Measurements from ENCODE around the gene EIF4G3.

EIF4G3 gene

GRCh38 chr1:20887246-20887645, 289.5 kb downstream of the EIF4G3 start:
- Histone ChIP-seq H3K4me1 (no peaks in the 10 kb centered on the region), H2AFZ (no peak overlapping the region), H3K9me3 (ENCODE audit: control insufficient read depth, low read length) (no peaks in the 10 kb centered on the region), H3K27ac (no peak overlapping the region), H3K4me2 (ENCODE audit: low read length) (no peak overlapping the region), H3K9ac (no peak overlapping the region), H3K27me3 (ENCODE audit: control insufficient read depth, insufficient read depth, low read length) (no peaks in the 10 kb centered on the region), H3K79me2 (no peaks in the 10 kb centered on the region), H3K36me3 (ENCODE audit: control insufficient read depth, insufficient read depth, low read length) (no peaks in the 10 kb centered on the region), H3K4me3 (ENCODE audit: low read depth, low read length) (no peak overlapping the region)
- no peak for TF ChIP-seq CTCF (IDR thresholded peaks at IDR 0.05)

- Histone ChIP-seq H3K36me3 (ENCODE audit: control insufficient read depth, insufficient read depth, low read length) (no peaks in the 10 kb centered on the region), H3K9ac (no peak overlapping the region), H3K27me3 (ENCODE audit: control insufficient read depth, insufficient read depth, low read length) (no peaks in the 10 kb centered on the region), H3K27ac (no peak overlapping the region), H3K9me3 (ENCODE audit: control insufficient read depth, low read length) (no peaks in the 10 kb centered on the region), H3K4me1 (no peaks in the 10 kb centered on the region), H3K79me2 (no peaks in the 10 kb centered on the region), H3K4me3 (ENCODE audit: low read depth, low read length) (no peak overlapping the region), H3K4me2 (ENCODE audit: low read length) (no peak overlapping the region), H2AFZ (no peak overlapping the region)
- no peak for TF ChIP-seq CTCF (IDR thresholded peaks at IDR 0.05)
Measured at GRCh38 chr1:20885121-20885520, 291.6 kb downstream of the EIF4G3 start.

- H2AFZ ChIP-seq: no peak overlapping the region
- H3K36me3 ChIP-seq (ENCODE audit: control insufficient read depth, insufficient read depth, low read length): no peaks in the 10 kb centered on the region
- no peaks in the 10 kb centered on the region for H3K27me3 ChIP-seq (ENCODE audit: control insufficient read depth, insufficient read depth, low read length)
- no peaks in the 10 kb centered on the region for H3K4me1 ChIP-seq
- no peak overlapping the region for H3K4me2 ChIP-seq (ENCODE audit: low read length)
- no peak overlapping the region for H3K4me3 ChIP-seq (ENCODE audit: low read depth, low read length)
- H3K27ac ChIP-seq: no peak overlapping the region
- H3K9ac ChIP-seq: no peak overlapping the region
- H3K9me3 ChIP-seq (ENCODE audit: control insufficient read depth, low read length): no peaks in the 10 kb centered on the region
- no peaks in the 10 kb centered on the region for H3K79me2 ChIP-seq
- no peak for TF ChIP-seq CTCF (IDR thresholded peaks at IDR 0.05)
Measured at GRCh38 chr1:20884513-20884912, 292.2 kb downstream of the EIF4G3 start.

- H3K79me2 ChIP-seq: no peaks in the 10 kb centered on the region
- no peaks in the 10 kb centered on the region for H3K4me1 ChIP-seq
- no peak overlapping the region for H2AFZ ChIP-seq
- no peak overlapping the region for H3K4me3 ChIP-seq (ENCODE audit: low read depth, low read length)
- H3K9me3 ChIP-seq (ENCODE audit: control insufficient read depth, low read length): no peaks in the 10 kb centered on the region
- H3K27ac ChIP-seq: no peak overlapping the region
- H3K9ac ChIP-seq: no peak overlapping the region
- no peaks in the 10 kb centered on the region for H3K36me3 ChIP-seq (ENCODE audit: control insufficient read depth, insufficient read depth, low read length)
- no peak overlapping the region for H3K4me2 ChIP-seq (ENCODE audit: low read length)
- no peaks in the 10 kb centered on the region for H3K27me3 ChIP-seq (ENCODE audit: control insufficient read depth, insufficient read depth, low read length)
- no peak for TF ChIP-seq CTCF (IDR thresholded peaks at IDR 0.05)
Measured at GRCh38 chr1:20883766-20884165, 292.9 kb downstream of the EIF4G3 start.

GRCh38 chr1:20882837-20883236, 293.9 kb downstream of the EIF4G3 start:
- no peaks in the 10 kb centered on the region for H3K4me1 ChIP-seq
- no peaks in the 10 kb centered on the region for H3K79me2 ChIP-seq
- no peaks in the 10 kb centered on the region for H3K9me3 ChIP-seq (ENCODE audit: control insufficient read depth, low read length)
- H2AFZ ChIP-seq: no peak overlapping the region
- no peak overlapping the region for H3K4me3 ChIP-seq (ENCODE audit: low read depth, low read length)
- no peak for TF ChIP-seq CTCF (IDR thresholded peaks at IDR 0.05)
- H3K4me2 ChIP-seq (ENCODE audit: low read length): no peak overlapping the region
- no peaks in the 10 kb centered on the region for H3K36me3 ChIP-seq (ENCODE audit: control insufficient read depth, insufficient read depth, low read length)
- H3K27ac ChIP-seq: no peak overlapping the region
- H3K27me3 ChIP-seq (ENCODE audit: control insufficient read depth, insufficient read depth, low read length): no peaks in the 10 kb centered on the region
- no peak overlapping the region for H3K9ac ChIP-seq
